ENCODE measurements around the gene ERVW-1.

ERVW-1 gene

GRCh38 chr7:92466682-92467081, 11.1 kb downstream of the ERVW-1 start:
- H3K4me3 ChIP-seq (ENCODE audit: control insufficient read depth, low read depth, low read length), result no peak overlapping the region
- no peak for DNase-seq (ENCODE audit: low read depth)
- TF ChIP-seq CTCF (IDR thresholded peaks at IDR 0.05; ENCODE audit: control insufficient read depth, insufficient read depth, low read depth, low read length, missing control alignments), result no peak

- DNase-seq (ENCODE audit: low read depth), result no peak
- no peak for TF ChIP-seq CTCF (IDR thresholded peaks at IDR 0.05; ENCODE audit: control insufficient read depth, insufficient read depth, low read depth, low read length, missing control alignments)
- H3K4me3 ChIP-seq (ENCODE audit: control insufficient read depth, low read depth, low read length), result no peak overlapping the region
Measured at GRCh38 chr7:92464515-92464914, 13.2 kb downstream of the ERVW-1 start.

GRCh38 chr7:92462560-92462959, 15.2 kb downstream of the ERVW-1 start:
- H3K4me3 ChIP-seq (ENCODE audit: control insufficient read depth, low read depth, low read length), result no peak overlapping the region
- no peak for DNase-seq (ENCODE audit: low read depth)
- TF ChIP-seq CTCF (IDR thresholded peaks at IDR 0.05; ENCODE audit: control insufficient read depth, insufficient read depth, low read depth, low read length, missing control alignments), result no peak

GRCh38 chr7:92461027-92462003, 16.4 kb downstream of the ERVW-1 start:
- peak; percentile 83 for TF ChIP-seq CTCF (IDR thresholded peaks at IDR 0.05; ENCODE audit: control insufficient read depth, insufficient read depth, low read depth, low read length, missing control alignments)
- DNase-seq (ENCODE audit: low read depth), result no peak
- no peak overlapping the region for H3K4me3 ChIP-seq (ENCODE audit: control insufficient read depth, low read depth, low read length)

- no peak for TF ChIP-seq CTCF (IDR thresholded peaks at IDR 0.05; ENCODE audit: control insufficient read depth, insufficient read depth, low read depth, low read length, missing control alignments)
- no peak overlapping the region for H3K4me3 ChIP-seq (ENCODE audit: control insufficient read depth, low read depth, low read length)
- DNase-seq (ENCODE audit: low read depth), result no peak
Measured at GRCh38 chr7:92460510-92460909, 17.2 kb downstream of the ERVW-1 start.

GRCh38 chr7:92460109-92460508, 17.6 kb downstream of the ERVW-1 start:
- H3K4me3 ChIP-seq (ENCODE audit: control insufficient read depth, low read depth, low read length), result no peak overlapping the region
- DNase-seq (ENCODE audit: low read depth), result no peak
- TF ChIP-seq CTCF (IDR thresholded peaks at IDR 0.05; ENCODE audit: control insufficient read depth, insufficient read depth, low read depth, low read length, missing control alignments), result no peak

Measured in AG09309 (cell line).